GM12874 (cell line): ENCODE results near the gene LAD1.

Source experiments
- TF ChIP-seq, protein P1 (sequence below): IDR thresholded peaks from 2 replicates; pipeline ENCODE4 v1.5.1; 2011; ENCODE audit warnings: low read depth, mild to moderate bottlenecking, control low read depth, low read length, moderate library complexity; ENCODE audit not compliant: insufficient read depth

The LAD1 gene

GRCh38 chr1:201357636-201358348, 41.3 kb downstream of the LAD1 start:
- TF ChIP-seq, protein P1, sequence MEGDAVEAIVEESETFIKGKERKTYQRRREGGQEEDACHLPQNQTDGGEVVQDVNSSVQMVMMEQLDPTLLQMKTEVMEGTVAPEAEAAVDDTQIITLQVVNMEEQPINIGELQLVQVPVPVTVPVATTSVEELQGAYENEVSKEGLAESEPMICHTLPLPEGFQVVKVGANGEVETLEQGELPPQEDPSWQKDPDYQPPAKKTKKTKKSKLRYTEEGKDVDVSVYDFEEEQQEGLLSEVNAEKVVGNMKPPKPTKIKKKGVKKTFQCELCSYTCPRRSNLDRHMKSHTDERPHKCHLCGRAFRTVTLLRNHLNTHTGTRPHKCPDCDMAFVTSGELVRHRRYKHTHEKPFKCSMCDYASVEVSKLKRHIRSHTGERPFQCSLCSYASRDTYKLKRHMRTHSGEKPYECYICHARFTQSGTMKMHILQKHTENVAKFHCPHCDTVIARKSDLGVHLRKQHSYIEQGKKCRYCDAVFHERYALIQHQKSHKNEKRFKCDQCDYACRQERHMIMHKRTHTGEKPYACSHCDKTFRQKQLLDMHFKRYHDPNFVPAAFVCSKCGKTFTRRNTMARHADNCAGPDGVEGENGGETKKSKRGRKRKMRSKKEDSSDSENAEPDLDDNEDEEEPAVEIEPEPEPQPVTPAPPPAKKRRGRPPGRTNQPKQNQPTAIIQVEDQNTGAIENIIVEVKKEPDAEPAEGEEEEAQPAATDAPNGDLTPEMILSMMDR = no peak

DNA sequence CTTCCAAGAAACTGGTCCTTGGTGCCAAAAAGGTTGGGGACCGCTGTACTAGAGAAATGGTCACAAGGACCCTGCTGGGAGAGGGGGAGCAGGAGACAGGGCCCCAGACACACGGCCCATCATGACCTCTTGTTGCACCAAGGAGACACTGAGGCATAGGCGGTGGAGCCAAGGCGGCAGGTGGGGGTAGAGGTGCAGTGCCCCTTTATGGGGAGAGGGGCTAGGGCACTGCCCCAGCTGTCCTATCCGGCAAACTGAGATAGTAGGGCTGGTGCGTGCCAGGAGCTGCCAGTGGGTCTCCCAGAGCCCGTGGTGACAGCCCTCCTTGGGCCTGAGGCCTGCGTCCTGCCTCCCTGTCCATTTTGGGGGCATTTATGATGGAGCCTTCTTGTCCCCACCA, 41.9 kb downstream of the LAD1 start:
- TF ChIP-seq, protein P1 = no peak

DNA sequence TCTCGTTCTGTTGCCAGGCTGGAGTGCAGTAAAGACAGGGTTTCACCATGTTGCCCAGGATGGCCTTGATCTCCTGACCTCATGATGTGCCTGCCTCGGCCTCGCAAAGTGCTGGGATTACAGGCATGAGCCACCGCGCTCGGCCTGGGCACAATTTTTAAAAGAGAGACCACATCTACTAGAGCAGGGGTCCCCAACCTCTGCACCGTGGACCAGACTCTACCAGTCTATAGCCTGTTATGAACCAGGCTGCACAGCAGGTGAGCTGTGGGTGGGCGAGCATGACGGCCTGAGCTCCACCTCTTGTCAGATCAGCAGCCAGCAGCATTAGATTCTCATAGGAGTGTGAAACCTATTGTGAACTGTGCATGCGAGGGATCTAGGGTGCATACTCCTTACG, 42.4 kb downstream of the LAD1 start:
- TF ChIP-seq, protein P1 = no peak

DNA sequence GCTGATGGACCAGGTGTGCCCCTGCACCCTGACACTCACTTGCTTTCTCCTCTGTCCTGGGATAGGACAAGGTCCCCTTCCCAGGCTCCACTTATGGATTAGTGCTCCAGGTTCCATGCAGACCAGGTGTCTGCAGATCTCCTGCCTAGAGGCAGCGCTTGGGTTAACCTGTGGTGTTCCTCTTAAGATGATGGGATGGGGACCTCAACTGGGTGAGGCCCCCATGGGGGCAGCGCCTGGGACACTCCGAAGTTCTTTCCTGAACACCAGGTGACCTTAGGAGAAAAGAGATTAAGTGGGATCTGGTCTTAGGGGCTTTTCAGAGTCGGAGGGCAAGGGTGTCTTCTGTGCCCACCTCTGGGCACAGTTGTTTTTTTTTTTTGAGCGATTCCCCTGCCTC, 42.9 kb downstream of the LAD1 start:
- TF ChIP-seq, protein P1 = no peak

DNA sequence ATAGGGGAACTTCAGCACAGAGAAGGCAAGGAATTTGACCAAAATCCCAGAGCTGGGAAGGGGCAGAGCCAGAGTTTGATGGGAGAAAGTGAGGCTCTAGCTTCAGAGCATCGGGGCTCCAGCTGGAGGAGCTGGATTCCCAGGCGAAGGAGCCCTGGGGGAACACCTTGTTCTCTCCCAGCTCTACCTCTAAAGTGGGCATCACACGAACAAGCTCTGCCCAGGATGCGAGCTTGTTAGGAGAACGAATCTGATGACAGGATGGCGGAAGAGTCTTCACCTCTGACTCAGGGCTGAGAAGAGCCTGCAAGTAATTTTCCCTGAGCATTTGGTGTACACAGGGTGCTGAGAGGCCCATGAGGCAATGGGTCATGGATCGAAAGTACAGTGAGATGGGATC, 43.7 kb downstream of the LAD1 start:
- TF ChIP-seq, protein P1 = no peak

DNA sequence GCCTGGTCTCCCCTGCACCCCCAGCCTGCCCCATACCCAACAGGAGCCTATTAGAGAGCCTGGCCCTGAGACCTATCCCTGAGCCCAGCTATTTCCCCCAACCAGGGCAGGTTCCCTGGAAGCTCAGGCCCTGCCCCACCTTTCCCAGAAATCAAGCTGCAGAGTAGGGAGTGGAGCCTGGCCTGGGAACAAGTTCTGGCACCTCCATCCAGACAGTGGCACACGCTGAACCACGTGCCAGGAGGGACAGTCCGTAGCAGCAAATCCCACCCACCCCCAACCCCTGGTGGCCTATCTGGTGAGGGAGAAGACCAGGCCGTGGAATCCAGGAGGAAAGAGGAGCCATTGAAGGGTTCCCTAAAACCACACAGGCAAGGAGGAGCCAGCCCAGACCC, 44.2 kb downstream of the LAD1 start:
- TF ChIP-seq, protein P1 = no peak

GRCh38 chr1:201354151-201354900, 44.8 kb downstream of the LAD1 start:
- TF ChIP-seq, protein P1 = no peak
